ENCODE data around the gene TMIGD3. TPM values are rescaled to one million over a fixed set of nuclear protein-coding genes. Genes with fewer than 3 reads are reported as not detected.
A peak's percentile ranks its signal among the peaks of the same experiment; 100 is the strongest.

The TMIGD3 gene
- total RNA-seq, 2 experiments from 2014 or later = not detected

GRCh38 chr1:111483876-111484275, 19.6 kb downstream of the TMIGD3 start:
- Mint-ChIP-seq H3K4me3 (no peak overlapping the region), H3K27me3 (no peaks in the 10 kb centered on the region), H3K27ac (no peak overlapping the region), H3K4me1 (ENCODE audit: low read depth) (peaks cover 41% of the 10 kb centered on the region), H3K36me3 (ENCODE audit: low read depth) (no peaks in the 10 kb centered on the region), H3K9me3 (no peaks in the 10 kb centered on the region)
- no peaks in the 10 kb centered on the region for H3K36me3 ChIP-seq (ENCODE audit: insufficient read depth, low read length)
- H3K4me3 ChIP-seq (ENCODE audit: low read length) = no peak overlapping the region
- H3K27me3 ChIP-seq (ENCODE audit: control insufficient read depth in 1 of 2, insufficient read depth in 2 of 2, low read length in 2 of 2) = no peaks in the 10 kb centered on the region
- ATAC-seq (ENCODE audit: poor library complexity) = no peak
- no peak for DNase-seq
- intact Hi-C loops (cut with DNase I, micrococcal nuclease) = loop anchor here in 1 of 2 experiments (2.0 to 5.0 kb wide), 3 partner anchors 19 to 883 kb away; partner anchors contain the start of genes ADORA3 and TMIGD3
- ChIA-PET POLR2A (no interaction called here), CTCF (no interaction called here)
- peaks cover 10% of the 10 kb centered on the region for H3K4me1 ChIP-seq (ENCODE audit: insufficient read depth, low read length)
- no peak for TF ChIP-seq CTCF (IDR thresholded peaks at IDR 0.05)
- H3K9me3 ChIP-seq (ENCODE audit: control insufficient read depth in 1 of 2, insufficient read depth in 1 of 2, low read length in 2 of 2) = no peaks in the 10 kb centered on the region
- H3K27ac ChIP-seq (ENCODE audit: low read depth in 1 of 2, low read length in 2 of 2) = no peak overlapping the region

- Mint-ChIP-seq H3K27ac (no peak overlapping the region), H3K36me3 (ENCODE audit: low read depth) (peaks cover 5% of the 10 kb centered on the region), H3K9me3 (no peaks in the 10 kb centered on the region), H3K4me1 (ENCODE audit: low read depth) (peaks cover 47% of the 10 kb centered on the region), H3K4me3 (no peak overlapping the region), H3K27me3 (no peaks in the 10 kb centered on the region)
- no peak for ATAC-seq (ENCODE audit: poor library complexity)
- TF ChIP-seq CTCF (IDR thresholded peaks at IDR 0.05) = no peak
- no peak for DNase-seq
- ChIA-PET CTCF (no interaction called here), POLR2A (interaction anchor here (1.4 kb wide), 1 partner anchor 272 kb away, joined by 3 read pairs; no protein-coding TSS in a partner anchor)
- intact Hi-C loops (cut with DNase I, micrococcal nuclease) = loop anchor here in 1 of 2 experiments (5.0 kb wide), 2 partner anchors 229 to 884 kb away; no protein-coding TSS in a partner anchor
- Histone ChIP-seq H3K4me3 (ENCODE audit: low read length) (no peak overlapping the region), H3K36me3 (ENCODE audit: insufficient read depth, low read length) (peaks cover 5% of the 10 kb centered on the region), H3K27me3 (ENCODE audit: control insufficient read depth in 1 of 2, insufficient read depth in 2 of 2, low read length in 2 of 2) (no peaks in the 10 kb centered on the region), H3K4me1 (ENCODE audit: insufficient read depth, low read length) (peaks cover 15% of the 10 kb centered on the region), H3K9me3 (ENCODE audit: control insufficient read depth in 1 of 2, insufficient read depth in 1 of 2, low read length in 2 of 2) (no peaks in the 10 kb centered on the region), H3K27ac (ENCODE audit: low read depth in 1 of 2, low read length in 2 of 2) (no peak overlapping the region)
These were observed 20.3 kb downstream of the TMIGD3 start for GRCh38 chr1:111483166-111483565.

- POLR2A ChIA-PET = interaction anchor here (0.7 to 2.5 kb wide), 6 partner anchors 9 to 273 kb away, joined by 3 to 12 read pairs (median 4); partner anchors contain the start of genes ADORA3 and TMIGD3
These were observed 21.8 kb downstream of the TMIGD3 start for GRCh38 chr1:111481387-111482221.

More at GRCh38 chr1:111481387-111482221, 21.8 kb downstream of the TMIGD3 start:
- DNase-seq = peak; percentile 17 to 79 (median 56)
- Histone ChIP-seq H3K27ac (ENCODE audit: low read depth in 1 of 2, low read length in 2 of 2) (no peak overlapping the region), H3K36me3 (ENCODE audit: insufficient read depth, low read length) (peaks cover 12% of the 10 kb centered on the region), H3K9me3 (ENCODE audit: control insufficient read depth in 1 of 2, insufficient read depth in 1 of 2, low read length in 2 of 2) (no peaks in the 10 kb centered on the region), H3K4me3 (ENCODE audit: low read length) (no peak overlapping the region), H3K27me3 (ENCODE audit: control insufficient read depth in 1 of 2, insufficient read depth in 2 of 2, low read length in 2 of 2) (no peaks in the 10 kb centered on the region), H3K4me1 (ENCODE audit: insufficient read depth, low read length) (peaks cover 30% of the 10 kb centered on the region)
- peak; percentile 51 for TF ChIP-seq CTCF (IDR thresholded peaks at IDR 0.05)
- CTCF ChIA-PET = interaction anchor here (0.6 to 2.0 kb wide), 10 partner anchors 9 to 288 kb away, joined by 3 to 10 read pairs (median 4); partner anchors contain the start of gene DDX20
- no peak overlapping the region for H3K27ac Mint-ChIP-seq
- ATAC-seq (ENCODE audit: poor library complexity) = peak; percentile 40
- peak overlapping the region; percentile 55 for H3K4me3 Mint-ChIP-seq
- peaks cover 62% of the 10 kb centered on the region for H3K4me1 Mint-ChIP-seq (ENCODE audit: low read depth)
- intact Hi-C loops (cut with DNase I, micrococcal nuclease) = loop anchor here in 1 of 2 experiments (2.0 to 5.0 kb wide), 4 partner anchors 231 to 886 kb away; no protein-coding TSS in a partner anchor
- no peaks in the 10 kb centered on the region for H3K9me3 Mint-ChIP-seq
- peaks cover 19% of the 10 kb centered on the region for H3K36me3 Mint-ChIP-seq (ENCODE audit: low read depth)
- H3K27me3 Mint-ChIP-seq = no peaks in the 10 kb centered on the region

Measured in CD4-positive, alpha-beta T cell (primary cell).